BJ (cell line): ENCODE data around the gene KPNA2. TPM values are rescaled to one million over a fixed set of nuclear protein-coding genes. Genes with fewer than 3 reads are reported as not detected.
"Not testable (repeated sequence)": the region's sequence is repeated elsewhere in the genome, so short reads cannot be mapped to it uniquely, and the experiment has no call there.

Experiments
- CTCF ChIA-PET: fragments of 350-600 bp; formaldehyde crosslinking; extraction: SDS; loops from one replicate; lab custom pipeline; 2021; ENCODE audit warnings: antibody characterized with exemption, inconsistent platforms; lab: Yijun Ruan, JAX
- POLR2A ChIA-PET: fragments of 300-600 bp; sonication (Branson Sonifier 250); formaldehyde crosslinking; extraction: SDS; loops from one replicate; lab custom pipeline; 2021; ENCODE audit warnings: antibody characterized with exemption; lab: Charles Lee
- DNase-seq: peaks from one replicate; pipeline ENCODE4 v3.0.0-alpha.2; 2011; ENCODE audit warnings: low read depth
- H3K27me3 ChIP-seq: 2 replicates; pipeline ENCODE4 v1.6.0; 2011; ENCODE audit warnings: low read length; ENCODE audit not compliant: control insufficient read depth, insufficient read depth
- H3K36me3 ChIP-seq: 2 replicates; pipeline ENCODE4 v1.5.1; 2011; ENCODE audit warnings: low read length; ENCODE audit not compliant: control insufficient read depth, insufficient read depth
- H3K4me3 ChIP-seq: 2 replicates; pipeline ENCODE4 v1.5.1; 2011; ENCODE audit warnings: low read depth, mild to moderate bottlenecking, control low read depth, low read length
- CTCF ChIP-seq: IDR thresholded peaks from 2 replicates; pipeline ENCODE4 v1.5.1; 2011; ENCODE audit warnings: low read depth, mild to moderate bottlenecking, control low read depth, inconsistent platforms, low read length, moderate library complexity; ENCODE audit not compliant: insufficient read depth
- polyA plus RNA-seq: library from polyadenylated mRNA; depleted of rRNA; stranded (reverse); fragments of >200 nt; gene quantifications from 2 replicates; pipeline ENCODE4 v1.2.3, GENCODE V29; 2011

Gene KPNA2
- polyA plus RNA-seq, 1 experiment = 165 TPM

GRCh38 chr17:68034452-68034776 is 1.1 kb upstream of the KPNA2 start:
- no peak for DNase-seq
- H3K36me3 ChIP-seq = no peaks in the 10 kb centered on the region
- no peak for TF ChIP-seq CTCF
- POLR2A ChIA-PET = no interaction called here
- H3K27me3 ChIP-seq = no peaks in the 10 kb centered on the region; the same call in 1 of the 2 replicates
- H3K4me3 ChIP-seq = no peak overlapping the region
- CTCF ChIA-PET = interaction anchor here (1.4 kb wide), 1 partner anchor 23 kb away, joined by 3 read pairs; no protein-coding TSS in a partner anchor

GRCh38 chr17:68035131-68035522 is 408 bp upstream of the KPNA2 start:
- no peaks in the 10 kb centered on the region; the same call in 1 of the 2 replicates for H3K27me3 ChIP-seq
- no peak for DNase-seq
- no peak for TF ChIP-seq CTCF
- CTCF ChIA-PET = interaction anchor here (0.7 kb wide), 1 partner anchor 22 kb away, joined by 3 read pairs; no protein-coding TSS in a partner anchor
- no peaks in the 10 kb centered on the region for H3K36me3 ChIP-seq
- POLR2A ChIA-PET = no interaction called here
- H3K4me3 ChIP-seq = no peak overlapping the region; the same call in 1 of the 2 replicates

GRCh38 chr17:68036304-68037147 is 991 bp downstream of the KPNA2 start:
- CTCF ChIA-PET = interaction anchor here (0.6 to 1.4 kb wide), 5 partner anchors 11 to 168 kb away, joined by 3 to 5 read pairs (median 4); no protein-coding TSS in a partner anchor
- Histone ChIP-seq H3K27me3 (no peaks in the 10 kb centered on the region), H3K4me3 (peak overlapping the region; percentile 92), H3K36me3 (peaks cover 1% of the 10 kb centered on the region)
- POLR2A ChIA-PET = interaction anchor here (0.7 kb wide), 1 partner anchor 40 kb away, joined by 4 read pairs; the partner anchor contains the start of gene C17orf58
- no peak for TF ChIP-seq CTCF
- no peak for DNase-seq

- no peak for DNase-seq
- peaks cover 7% of the 10 kb centered on the region for H3K36me3 ChIP-seq
- H3K4me3 ChIP-seq = no peak overlapping the region
- TF ChIP-seq CTCF = no peak
- CTCF ChIA-PET = interaction anchor here (0.6 to 1.6 kb wide), 2 partner anchors 11 to 18 kb away, joined by 3 to 4 read pairs; no protein-coding TSS in a partner anchor
- POLR2A ChIA-PET = no interaction called here
- no peaks in the 10 kb centered on the region for H3K27me3 ChIP-seq
Observed at GRCh38 chr17:68047153-68047846, 11.8 kb downstream of the KPNA2 start.

- not testable (repeated sequence) for DNase-seq
- CTCF ChIA-PET = interaction anchor here (0.7 to 1.6 kb wide), 3 partner anchors 11 to 143 kb away, joined by 3 to 5 read pairs (median 4); no protein-coding TSS in a partner anchor
Observed at GRCh38 chr17:68047890-68048542, 12.5 kb downstream of the KPNA2 start.

More at GRCh38 chr17:68047890-68048542, 12.5 kb downstream of the KPNA2 start:
- H3K36me3 ChIP-seq, POLR2A ChIA-PET, H3K4me3 ChIP-seq, H3K27me3 ChIP-seq: not testable (repeated sequence)
